Liver (tissue), 9 donors: ENCODE data around the gene KANSL1. TPM values are rescaled to one million over a fixed set of nuclear protein-coding genes. Genes with fewer than 3 reads are reported as not detected.

Source experiments
- DNase-seq: peaks from one replicate; pipeline ENCODE4 v3.0.0-alpha.2; 2017; ENCODE audit warnings: low spot score
- H3K27ac ChIP-seq, 2 donors: one replicate each; pipeline ENCODE4 v1.7.0; 2013; ENCODE audit warnings: inconsistent platforms in 2 of 2, low read length in 2 of 2, control low read depth in 1 of 2, low read depth in 1 of 2, mild to moderate bottlenecking in 1 of 2
- H3K27me3 ChIP-seq, 4 donors: one replicate each; pipeline versions ENCODE4 v1.6.1 to v1.7.0; 2013; ENCODE audit warnings: low read length in 3 of 4, inconsistent platforms in 1 of 4, mild to moderate bottlenecking in 1 of 4, moderate library complexity in 1 of 4; ENCODE audit not compliant: control insufficient read depth in 4 of 4, insufficient read depth in 4 of 4
- H3K36me3 ChIP-seq, 4 donors: one replicate each; pipeline versions ENCODE4 v1.6.1 to v1.7.0; 2013; ENCODE audit warnings: low read length in 3 of 4, mild to moderate bottlenecking in 3 of 4, low read depth in 1 of 4, moderate library complexity in 1 of 4; ENCODE audit not compliant: control insufficient read depth in 4 of 4, insufficient read depth in 3 of 4
- H3K4me1 ChIP-seq, 4 donors: one replicate each; pipeline versions ENCODE4 v1.6.1 to v1.7.0; 2013; ENCODE audit warnings: low read length in 3 of 4, mild to moderate bottlenecking in 3 of 4, moderate library complexity in 1 of 4; ENCODE audit not compliant: control insufficient read depth in 4 of 4, insufficient read depth in 4 of 4
- H3K4me3 ChIP-seq, 3 donors: one replicate each; pipeline versions ENCODE4 v1.6.1 to v1.7.0; 2013; ENCODE audit warnings: low read length in 3 of 3, control low read depth in 1 of 3, low read depth in 1 of 3, mild to moderate bottlenecking in 1 of 3
- H3K9ac ChIP-seq, 2 donors: one replicate each; pipeline ENCODE4 v1.7.0; 2013; ENCODE audit warnings: low read length in 2 of 2, mild to moderate bottlenecking in 2 of 2, moderate library complexity in 2 of 2, control low read depth in 1 of 2, low read depth in 1 of 2
- H3K9me3 ChIP-seq, 4 donors: one replicate each; pipeline versions ENCODE4 v1.6.1 to v1.7.0; 2013; ENCODE audit warnings: low read length in 3 of 4; ENCODE audit not compliant: control insufficient read depth in 4 of 4
- FOXA1 ChIP-seq: IDR thresholded peaks from 2 replicates; pipeline ENCODE4 v1.6.1; 2016; ENCODE audit warnings: antibody characterized with exemption
- FOXA2 ChIP-seq: IDR thresholded peaks from 2 replicates; pipeline ENCODE4 v1.6.1; 2016; ENCODE audit warnings: antibody characterized with exemption
- GABPA ChIP-seq, 2 donors: IDR thresholded peaks in 1 of 2; conservative IDR thresholded peaks in 1 of 2; 2 replicates each; pipeline ENCODE4 v1.6.1; 2016; ENCODE audit warnings: antibody characterized with exemption in 2 of 2, mild to moderate bottlenecking in 1 of 2, moderate library complexity in 1 of 2
- RXRA ChIP-seq, 2 donors: IDR thresholded peaks; 2 replicates each; pipeline ENCODE4 v1.6.1; 2017 to 2018; ENCODE audit warnings: antibody characterized with exemption in 2 of 2, mild to moderate bottlenecking in 1 of 2
- TAF1 ChIP-seq: conservative IDR thresholded peaks from 2 replicates; pipeline ENCODE4 v1.6.1; 2016; ENCODE audit warnings: antibody characterized with exemption, mild to moderate bottlenecking
- WGBS: extraction: QIAGEN DNeasy Blood & Tissue Kit; methylation state at CpG from one replicate; pipeline ENCODE4 v1.1.7; 2013; 5-methylcytosine and 5-hydroxymethylcytosine counted together
- polyA plus RNA-seq, 2 donors: library from polyadenylated mRNA; stranded (reverse) in 1 of 2; unstranded in 1 of 2; fragments of 200-250 nt in 1 of 2; fragments of >200 nt in 1 of 2; fragmentation: Nextera tagmentation in 1 of 2; extraction: Ambion mirVana in 1 of 2; gene quantifications; one replicate each; pipeline versions ENCODE4 v1.2.1 to v1.2.3, GENCODE V29; 2013 to 2015
- total RNA-seq, 2 donors: library from RNA; depleted of rRNA; stranded (reverse); fragments of >200 nt; gene quantifications; one replicate each; pipeline ENCODE4 v1.2.3, GENCODE V29; 2014
- TF ChIP-seq, protein P1 (sequence below): IDR thresholded peaks from 2 replicates; pipeline ENCODE4 v1.6.1; 2016; ENCODE audit warnings: antibody characterized with exemption
- TF ChIP-seq, protein P2 (sequence below): IDR thresholded peaks from 2 replicates; pipeline ENCODE4 v1.6.1; 2016; ENCODE audit warnings: antibody characterized with exemption
- TF ChIP-seq, protein P3 (sequence below): fragments of 150-350 bp; IDR thresholded peaks from 2 replicates; pipeline ENCODE4 v1.5.1; 2017; ENCODE audit warnings: improper control_type of control experiment, low read depth, low read length; ENCODE audit not compliant: missing input control
- donor health status: healthy.
- donor health status: healthy.
- donor health status: healthy.
- donor health status: healthy.
- donor health status: healthy.

KANSL1 gene
- total and polyA plus RNA-seq, 4 donors = 5.5 to 86.3 (median 24.0) TPM

DNA sequence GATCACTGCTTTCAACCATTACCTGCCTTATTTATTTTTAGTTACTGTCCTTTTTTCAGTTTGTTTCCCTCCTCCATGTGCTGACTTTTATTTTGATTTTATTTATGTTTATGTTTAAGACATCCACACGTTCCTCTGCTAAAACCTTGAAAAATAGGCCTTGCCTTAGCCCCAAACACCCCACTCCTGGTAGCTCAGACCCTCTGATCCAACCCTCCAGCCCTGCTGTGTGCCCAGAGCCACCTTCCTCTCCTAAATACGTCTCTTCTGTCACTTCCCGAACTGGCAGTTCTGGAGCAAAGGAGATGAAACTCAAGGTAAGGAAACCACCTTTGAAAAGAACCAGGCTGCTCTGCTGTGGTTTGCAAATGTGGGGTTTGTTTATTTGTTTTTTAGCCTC, 203.5 kb downstream of the KANSL1 start:
- TF ChIP-seq, protein P1, sequence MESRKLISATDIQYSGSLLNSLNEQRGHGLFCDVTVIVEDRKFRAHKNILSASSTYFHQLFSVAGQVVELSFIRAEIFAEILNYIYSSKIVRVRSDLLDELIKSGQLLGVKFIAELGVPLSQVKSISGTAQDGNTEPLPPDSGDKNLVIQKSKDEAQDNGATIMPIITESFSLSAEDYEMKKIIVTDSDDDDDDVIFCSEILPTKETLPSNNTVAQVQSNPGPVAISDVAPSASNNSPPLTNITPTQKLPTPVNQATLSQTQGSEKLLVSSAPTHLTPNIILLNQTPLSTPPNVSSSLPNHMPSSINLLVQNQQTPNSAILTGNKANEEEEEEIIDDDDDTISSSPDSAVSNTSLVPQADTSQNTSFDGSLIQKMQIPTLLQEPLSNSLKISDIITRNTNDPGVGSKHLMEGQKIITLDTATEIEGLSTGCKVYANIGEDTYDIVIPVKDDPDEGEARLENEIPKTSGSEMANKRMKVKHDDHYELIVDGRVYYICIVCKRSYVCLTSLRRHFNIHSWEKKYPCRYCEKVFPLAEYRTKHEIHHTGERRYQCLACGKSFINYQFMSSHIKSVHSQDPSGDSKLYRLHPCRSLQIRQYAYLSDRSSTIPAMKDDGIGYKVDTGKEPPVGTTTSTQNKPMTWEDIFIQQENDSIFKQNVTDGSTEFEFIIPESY = no peak
- TF ChIP-seq, protein P2, sequence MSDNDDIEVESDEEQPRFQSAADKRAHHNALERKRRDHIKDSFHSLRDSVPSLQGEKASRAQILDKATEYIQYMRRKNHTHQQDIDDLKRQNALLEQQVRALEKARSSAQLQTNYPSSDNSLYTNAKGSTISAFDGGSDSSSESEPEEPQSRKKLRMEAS = no peak
- TF ChIP-seq FOXA2 (no peak), RXRA (IDR thresholded peaks at IDR 0.05) (no peak)
- Histone ChIP-seq H3K9me3 (no peaks in the 10 kb centered on the region), H3K27ac (no peak overlapping the region), H3K36me3 (no peaks in the 10 kb centered on the region), H3K4me3 (no peak overlapping the region), H3K9ac (no peak overlapping the region), H3K4me1 (peaks cover 0 to 3% (median 0%) of the 10 kb centered on the region in 4 donors), H3K27me3 (no peaks in the 10 kb centered on the region)
- DNase-seq = no peak
- WGBS = 84% methylated on average over 3 of the region's 3 CpGs

DNA sequence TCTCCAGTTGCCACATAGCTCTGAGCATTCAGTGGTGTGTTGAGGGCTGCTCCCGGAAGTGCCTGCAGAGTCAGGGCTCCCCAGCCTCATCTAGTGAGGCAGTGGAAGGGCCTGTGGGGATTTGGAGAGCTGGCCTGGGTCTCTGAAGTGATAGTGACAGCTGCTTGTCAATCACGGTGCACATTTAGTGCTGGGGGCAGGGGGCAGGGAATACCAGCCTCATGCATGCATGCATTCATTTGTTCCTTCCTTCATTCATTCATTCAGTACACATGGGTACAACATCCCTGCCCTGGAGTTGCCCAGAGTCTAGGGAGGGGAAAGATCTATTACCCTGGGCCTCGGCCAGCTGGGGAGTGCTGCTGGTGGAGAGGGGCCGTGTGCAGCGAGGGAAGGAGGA, 205.5 kb downstream of the KANSL1 start:
- no peak for DNase-seq
- Histone ChIP-seq H3K27ac (no peak overlapping the region), H3K36me3 (no peaks in the 10 kb centered on the region), H3K27me3 (no peaks in the 10 kb centered on the region), H3K4me1 (peaks cover 0 to 3% (median 0%) of the 10 kb centered on the region in 4 donors), H3K9ac (no peak overlapping the region), H3K4me3 (no peak overlapping the region), H3K9me3 (no peaks in the 10 kb centered on the region)
- TF ChIP-seq FOXA1 (no peak), RXRA (IDR thresholded peaks at IDR 0.05) (no peak)
- TF ChIP-seq, protein P3, sequence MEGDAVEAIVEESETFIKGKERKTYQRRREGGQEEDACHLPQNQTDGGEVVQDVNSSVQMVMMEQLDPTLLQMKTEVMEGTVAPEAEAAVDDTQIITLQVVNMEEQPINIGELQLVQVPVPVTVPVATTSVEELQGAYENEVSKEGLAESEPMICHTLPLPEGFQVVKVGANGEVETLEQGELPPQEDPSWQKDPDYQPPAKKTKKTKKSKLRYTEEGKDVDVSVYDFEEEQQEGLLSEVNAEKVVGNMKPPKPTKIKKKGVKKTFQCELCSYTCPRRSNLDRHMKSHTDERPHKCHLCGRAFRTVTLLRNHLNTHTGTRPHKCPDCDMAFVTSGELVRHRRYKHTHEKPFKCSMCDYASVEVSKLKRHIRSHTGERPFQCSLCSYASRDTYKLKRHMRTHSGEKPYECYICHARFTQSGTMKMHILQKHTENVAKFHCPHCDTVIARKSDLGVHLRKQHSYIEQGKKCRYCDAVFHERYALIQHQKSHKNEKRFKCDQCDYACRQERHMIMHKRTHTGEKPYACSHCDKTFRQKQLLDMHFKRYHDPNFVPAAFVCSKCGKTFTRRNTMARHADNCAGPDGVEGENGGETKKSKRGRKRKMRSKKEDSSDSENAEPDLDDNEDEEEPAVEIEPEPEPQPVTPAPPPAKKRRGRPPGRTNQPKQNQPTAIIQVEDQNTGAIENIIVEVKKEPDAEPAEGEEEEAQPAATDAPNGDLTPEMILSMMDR = no peak
- 87% methylated on average over 5 of the region's 5 CpGs for WGBS

DNA sequence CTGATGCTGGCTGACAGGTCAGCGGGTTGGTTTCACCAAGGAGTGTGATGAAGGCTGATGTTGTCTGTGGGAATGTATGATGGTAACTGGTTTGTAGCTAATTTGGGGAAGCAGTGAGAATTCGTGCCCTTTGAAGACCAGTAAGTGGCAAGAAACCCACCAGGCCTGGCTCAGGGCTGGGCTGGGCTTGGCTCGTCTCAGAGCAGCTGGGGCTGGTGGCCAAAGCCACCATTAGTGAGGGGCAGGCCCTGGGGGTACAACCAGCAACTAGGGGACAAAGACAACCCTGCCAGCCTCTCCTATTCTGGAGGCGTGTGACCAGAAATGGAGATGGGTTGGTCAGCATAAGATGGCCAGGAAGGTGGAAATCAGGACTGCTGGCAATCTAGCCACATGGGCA, 207.2 kb downstream of the KANSL1 start:
- 92% methylated on average over 4 of the region's 4 CpGs for WGBS
- TF ChIP-seq GABPA (IDR thresholded peaks at IDR 0.05 in 1 of 2, conservative IDR thresholded peaks at IDR 0.05 in 1 of 2) (no peak), TAF1 (no peak)
- TF ChIP-seq, protein P3 = no peak
- TF ChIP-seq, protein P2 = no peak
- H3K9me3 ChIP-seq = no peaks in the 10 kb centered on the region
- no peaks in the 10 kb centered on the region for H3K36me3 ChIP-seq
- H3K4me3 ChIP-seq = no peak overlapping the region
- no peak for DNase-seq
- H3K4me1 ChIP-seq = peaks cover 0 to 3% (median 0%) of the 10 kb centered on the region in 4 donors
- H3K27me3 ChIP-seq = no peaks in the 10 kb centered on the region
- no peak overlapping the region for H3K27ac ChIP-seq
- no peak overlapping the region for H3K9ac ChIP-seq
